A673 (cell line): ENCODE data around the gene TBX19. TPM values are rescaled to one million over a fixed set of nuclear protein-coding genes. Genes with fewer than 3 reads are reported as not detected.

Source experiments
- BruUV-seq: library from RNA; stranded (reverse); fragments of 400-500 nt; replicated peaks from 2 replicates; lab custom pipeline; 2021; lab: Mats Ljungman, UMichigan
- CTCF ChIA-PET: fragments of 300-600 bp; sonication (Branson Sonifier 250); formaldehyde crosslinking; loops from one replicate; lab custom pipeline; 2022; ENCODE audit warnings: antibody characterized with exemption; lab: Charles Lee
- POLR2A ChIA-PET: fragments of 300-600 bp; sonication (Branson Sonifier 250); formaldehyde crosslinking; loops from one replicate; lab custom pipeline; 2022; ENCODE audit warnings: antibody characterized with exemption; ENCODE audit not compliant: low non-redundant PET; lab: Charles Lee
- DNase-seq: peaks from one replicate; pipeline ENCODE4 v3.0.0-alpha.2; 2015; ENCODE audit warnings: low spot score
- H3K27ac ChIP-seq: fragments of 200-600 bp; sonication (generic); 2 replicates; pipeline ENCODE4 v1.5.1; 2016; ENCODE audit warnings: mixed run types, low read depth, mild to moderate bottlenecking, mixed read lengths, antibody characterized with exemption, low read length; ENCODE audit not compliant: poor library complexity, severe bottlenecking
- H3K27me3 ChIP-seq: fragments of 200-600 bp; sonication (generic); replicated peaks from 2 replicates; pipeline ENCODE4 v1.6.1; 2017; ENCODE audit warnings: mixed run types, low read depth, mild to moderate bottlenecking, mixed read lengths, antibody characterized with exemption, low read length; ENCODE audit not compliant: insufficient read depth, poor library complexity
- H3K36me3 ChIP-seq: fragments of 200-600 bp; sonication (generic); 2 replicates; pipeline ENCODE4 v1.6.1; 2016; ENCODE audit warnings: mixed run types, mild to moderate bottlenecking, mixed read lengths, antibody characterized with exemption, low read length; ENCODE audit not compliant: insufficient read depth, poor library complexity, severe bottlenecking
- H3K4me1 ChIP-seq: fragments of 200-600 bp; sonication (generic); 2 replicates; pipeline ENCODE4 v1.6.1; 2017; ENCODE audit warnings: mixed run types, mild to moderate bottlenecking, mixed read lengths, antibody characterized with exemption, low read length; ENCODE audit not compliant: insufficient read depth, poor library complexity, severe bottlenecking
- H3K4me3 ChIP-seq: fragments of 200-600 bp; sonication (generic); 2 replicates; pipeline ENCODE4 v1.5.1; 2016; ENCODE audit warnings: low read depth, mixed run types, mild to moderate bottlenecking, mixed read lengths, low read length; ENCODE audit not compliant: poor library complexity, severe bottlenecking
- H3K9me3 ChIP-seq: fragments of 200-600 bp; sonication (generic); 2 replicates; pipeline ENCODE4 v1.6.1; 2016; ENCODE audit warnings: mixed run types, low read depth, mild to moderate bottlenecking, mixed read lengths, antibody characterized with exemption, low read length; ENCODE audit not compliant: poor library complexity, severe bottlenecking
- CTCF ChIP-seq: fragments of 300-800, 200-600 bp; sonication (generic); conservative IDR thresholded peaks from 2 replicates; pipeline ENCODE4 v1.5.1; 2017; ENCODE audit warnings: low read depth, mild to moderate bottlenecking, antibody characterized with exemption, low read length, moderate library complexity, mixed read lengths
- EZH2 ChIP-seq: fragments of 200-600 bp; sonication (generic); IDR thresholded peaks from 2 replicates; pipeline ENCODE4 v1.6.1; 2017; ENCODE audit warnings: borderline replicate concordance, low read depth, mild to moderate bottlenecking, mixed read lengths, antibody characterized with exemption, low read length; ENCODE audit not compliant: poor library complexity, severe bottlenecking
- intact Hi-C: fragments of 100-400 bp; cut with micrococcal nuclease; formaldehyde crosslinking; loops from one replicate; pipeline ENCODE4 v1.10.0; 2022; ENCODE audit not compliant: unreplicated experiment
- total RNA-seq: library from RNA; stranded (reverse); gene quantifications from 2 replicates; pipeline ENCODE4 v1.2.3, GENCODE V29; 2021

The TBX19 gene
- total RNA-seq, 1 experiment from 2014 or later, result 2.5 TPM

GRCh38 chr1:168293356-168293755, 12.7 kb downstream of the TBX19 start:
- no peaks in the 10 kb centered on the region for H3K9me3 ChIP-seq
- no peak overlapping the region for H3K27ac ChIP-seq
- no peak for TF ChIP-seq CTCF
- TF ChIP-seq EZH2, result no peak
- H3K4me1 ChIP-seq, result no peaks in the 10 kb centered on the region
- no TSS peak for BruUV-seq
- H3K27me3 ChIP-seq, result no peaks in the 10 kb centered on the region
- CTCF ChIA-PET, result no interaction called here
- DNase-seq, result no peak
- no peak overlapping the region for H3K4me3 ChIP-seq
- POLR2A ChIA-PET, result interaction anchor here (0.6 to 0.7 kb wide), 2 partner anchors 9 to 549 kb away, joined by 3 to 6 read pairs; no protein-coding TSS in a partner anchor
- intact Hi-C loops, result no loop called here
- H3K36me3 ChIP-seq, result no peaks in the 10 kb centered on the region

- DNase-seq, result no peak
- no peaks in the 10 kb centered on the region for H3K4me1 ChIP-seq
- intact Hi-C loops, result no loop called here
- CTCF ChIA-PET, result no interaction called here
- no TSS peak for BruUV-seq
- H3K36me3 ChIP-seq, result no peaks in the 10 kb centered on the region
- H3K4me3 ChIP-seq, result no peak overlapping the region
- no peaks in the 10 kb centered on the region for H3K27me3 ChIP-seq
- TF ChIP-seq EZH2 (no peak), CTCF (no peak)
- no peak overlapping the region for H3K27ac ChIP-seq
- no peaks in the 10 kb centered on the region for H3K9me3 ChIP-seq
- POLR2A ChIA-PET, result no interaction called here
These were observed 14.9 kb downstream of the TBX19 start for GRCh38 chr1:168295411-168296114.

GRCh38 chr1:168297019-168297730, 16.5 kb downstream of the TBX19 start:
- BruUV-seq, result no TSS peak
- intact Hi-C loops, result no loop called here

More at GRCh38 chr1:168297019-168297730, 16.5 kb downstream of the TBX19 start:
- H3K27me3 ChIP-seq, result no peaks in the 10 kb centered on the region
- no peaks in the 10 kb centered on the region for H3K4me1 ChIP-seq
- H3K4me3 ChIP-seq, result no peak overlapping the region
- DNase-seq, result no peak
- POLR2A ChIA-PET, result no interaction called here
- TF ChIP-seq CTCF, result no peak
- TF ChIP-seq EZH2, result no peak
- CTCF ChIA-PET, result no interaction called here
- no peaks in the 10 kb centered on the region for H3K36me3 ChIP-seq
- no peaks in the 10 kb centered on the region for H3K9me3 ChIP-seq
- no peak overlapping the region for H3K27ac ChIP-seq
